Neuronal stem cell (in vitro differentiated cells): ENCODE measurements around the gene MRGPRF.

Experiments
- DNase-seq: peaks from one replicate; pipeline ENCODE4 v3.0.0-alpha.2; 2013; ENCODE audit warnings: low spot score
- H2AFZ ChIP-seq: one replicate; pipeline ENCODE4 v1.6.1; 2013; ENCODE audit warnings: mild to moderate bottlenecking, low read length, inconsistent platforms
- H2AK5ac ChIP-seq: 2 replicates; pipeline ENCODE4 v1.6.1; 2013; ENCODE audit warnings: low read depth, mild to moderate bottlenecking, inconsistent platforms, low read length, moderate library complexity, mixed read lengths
- H2BK120ac ChIP-seq: 2 replicates; pipeline ENCODE4 v1.6.1; 2013; ENCODE audit warnings: low read depth, mild to moderate bottlenecking, inconsistent platforms, low read length, moderate library complexity, mixed read lengths
- H2BK12ac ChIP-seq: one replicate; pipeline ENCODE4 v1.6.1; 2013; ENCODE audit warnings: low read length, inconsistent platforms
- H2BK15ac ChIP-seq: 2 replicates; pipeline ENCODE4 v1.6.1; 2013; ENCODE audit warnings: mild to moderate bottlenecking, low read length, inconsistent platforms, mixed read lengths
- H2BK5ac ChIP-seq: one replicate; pipeline ENCODE4 v1.6.1; 2013; ENCODE audit warnings: inconsistent platforms, mild to moderate bottlenecking, low read length, moderate library complexity
- H3K14ac ChIP-seq: one replicate; pipeline ENCODE4 v1.6.1; 2013; ENCODE audit warnings: low read length, inconsistent platforms
- H3K18ac ChIP-seq: 2 replicates; pipeline ENCODE4 v1.6.1; 2013; ENCODE audit warnings: low read length, inconsistent platforms
- H3K23ac ChIP-seq: 2 replicates; pipeline ENCODE4 v1.6.1; 2013; ENCODE audit warnings: low read depth, mild to moderate bottlenecking, mixed read lengths, low read length, inconsistent platforms; ENCODE audit not compliant: poor library complexity
- H3K27ac ChIP-seq: replicated peaks from 3 replicates; pipeline ENCODE4 v1.5.1; 2013; ENCODE audit warnings: low read length, inconsistent platforms
- H3K27me3 ChIP-seq, 3 experiments: 2 replicates each; pipeline ENCODE4 v1.6.1; 2013; ENCODE audit warnings: low read length in 3 of 3, mild to moderate bottlenecking in 2 of 3, inconsistent platforms in 1 of 3, low read depth in 1 of 3, mixed read lengths in 1 of 3, moderate library complexity in 1 of 3; ENCODE audit not compliant: control insufficient read depth in 3 of 3, insufficient read depth in 3 of 3
- H3K36me3 ChIP-seq, 2 donors: replicated peaks in 1 of 2; 2 replicates each; pipeline ENCODE4 v1.6.1; 2013; ENCODE audit warnings: low read length in 2 of 2; ENCODE audit not compliant: control insufficient read depth in 2 of 2, insufficient read depth in 2 of 2
- H3K4ac ChIP-seq: 2 replicates; pipeline ENCODE4 v1.6.1; 2013; ENCODE audit warnings: inconsistent platforms, mild to moderate bottlenecking, low read length, moderate library complexity
- H3K4me1 ChIP-seq, 2 donors: 1 replicate in 1 of 2; 2 replicates in 1 of 2; pipeline ENCODE4 v1.6.1; 2013; ENCODE audit warnings: low read length in 2 of 2, low read depth in 1 of 2; ENCODE audit not compliant: control insufficient read depth in 2 of 2, insufficient read depth in 1 of 2
- H3K4me2 ChIP-seq: one replicate; pipeline ENCODE4 v1.6.1; 2013; ENCODE audit warnings: mild to moderate bottlenecking, low read length, inconsistent platforms; ENCODE audit not compliant: insufficient read depth, poor library complexity, severe bottlenecking
- H3K4me3 ChIP-seq, 2 donors: 2 replicates each; pipeline ENCODE4 v1.5.1; 2013; ENCODE audit warnings: low read length in 2 of 2, mild to moderate bottlenecking in 2 of 2, inconsistent platforms in 1 of 2, moderate library complexity in 1 of 2
- H3K79me1 ChIP-seq: one replicate; pipeline ENCODE4 v1.6.1; 2013; ENCODE audit warnings: low read depth, mild to moderate bottlenecking, inconsistent platforms, low read length, moderate library complexity
- H3K9ac ChIP-seq: one replicate; pipeline ENCODE4 v1.6.1; 2013; ENCODE audit warnings: mild to moderate bottlenecking, low read depth, low read length, inconsistent platforms; ENCODE audit not compliant: poor library complexity
- H3K9me3 ChIP-seq, 2 donors: replicated peaks in 1 of 2; 2 replicates each; pipeline versions ENCODE3 to v1.6.1; 2013; ENCODE audit warnings: low read length in 2 of 2, mild to moderate bottlenecking in 2 of 2, inconsistent platforms in 1 of 2, low read depth in 1 of 2, mixed read lengths in 1 of 2, moderate library complexity in 1 of 2; ENCODE audit not compliant: control insufficient read depth in 2 of 2, insufficient read depth in 1 of 2
- H4K8ac ChIP-seq: one replicate; pipeline ENCODE4 v1.6.1; 2013; ENCODE audit warnings: low read depth, mild to moderate bottlenecking, inconsistent platforms, low read length, moderate library complexity
- H4K91ac ChIP-seq: one replicate; pipeline ENCODE4 v1.6.1; 2013; ENCODE audit warnings: low read length, low read depth, mild to moderate bottlenecking, inconsistent platforms; ENCODE audit not compliant: poor library complexity
- WGBS, 2 donors: extraction: QIAGEN DNeasy Blood & Tissue Kit; methylation state at CpG; one replicate each; pipeline ENCODE4 v1.1.7; 2013; ENCODE audit warnings: missing lambda C conversion rate in 2 of 2, mixed read lengths in 1 of 2; ENCODE audit not compliant: insufficient read length in 2 of 2, insufficient replicate concordance in 1 of 2; ENCODE audit errors: extremely low coverage in 2 of 2; 5-methylcytosine and 5-hydroxymethylcytosine counted together

MRGPRF gene

DNA sequence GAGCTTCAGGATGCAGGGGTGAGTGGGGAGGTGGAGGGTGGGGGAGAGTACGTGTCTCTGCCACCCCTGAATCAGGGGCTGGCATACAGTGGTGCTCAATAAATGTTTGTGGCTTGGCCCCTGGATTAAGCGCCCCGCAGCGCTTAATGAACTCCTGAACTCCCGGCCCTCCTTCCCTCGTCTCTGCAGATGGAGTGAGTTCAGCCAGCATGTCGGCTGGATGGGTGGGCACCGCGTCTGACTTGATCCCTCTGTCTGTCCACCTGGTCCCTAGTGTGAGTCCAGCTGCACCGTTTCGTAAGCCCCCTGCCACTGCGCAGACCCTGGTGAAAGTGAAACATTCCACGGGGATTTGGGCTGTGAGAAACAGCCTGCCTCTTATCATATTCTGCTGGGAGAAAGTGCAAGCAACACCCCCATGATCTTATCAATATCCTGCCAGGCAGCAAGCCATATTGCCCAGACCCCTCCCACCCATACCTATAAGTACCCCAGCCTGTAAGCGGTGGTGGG is 20.2 kb downstream of the MRGPRF start:
- no peak overlapping the region for H3K4me3 ChIP-seq
- H2BK12ac ChIP-seq, result no peak overlapping the region
- no peaks in the 10 kb centered on the region for H3K9me3 ChIP-seq
- no peak overlapping the region for H2AFZ ChIP-seq
- no peak overlapping the region for H2AK5ac ChIP-seq
- H3K14ac ChIP-seq, result no peak overlapping the region
- H3K27me3 ChIP-seq, result peaks cover 0 to 35% (median 0%) of the 10 kb centered on the region in 3 experiments
- H2BK120ac ChIP-seq, result no peak overlapping the region
- no peaks in the 10 kb centered on the region for H3K4me1 ChIP-seq
- H3K18ac ChIP-seq, result no peak overlapping the region
- DNase-seq, result no peak
- no peak overlapping the region for H4K8ac ChIP-seq
- H3K23ac ChIP-seq, result no peak overlapping the region
- H3K4ac ChIP-seq, result no peak overlapping the region
- WGBS, 2 donors, result no CpG with 5 or more reads among the region's 14 CpGs
- H3K27ac ChIP-seq, result no peak overlapping the region
- H3K79me1 ChIP-seq, result no peaks in the 10 kb centered on the region
- H3K4me2 ChIP-seq, result no peak overlapping the region
- no peak overlapping the region for H2BK5ac ChIP-seq
- H3K9ac ChIP-seq, result no peak overlapping the region
- no peaks in the 10 kb centered on the region for H3K36me3 ChIP-seq
- H2BK15ac ChIP-seq, result no peak overlapping the region
- no peak overlapping the region for H4K91ac ChIP-seq

DNA sequence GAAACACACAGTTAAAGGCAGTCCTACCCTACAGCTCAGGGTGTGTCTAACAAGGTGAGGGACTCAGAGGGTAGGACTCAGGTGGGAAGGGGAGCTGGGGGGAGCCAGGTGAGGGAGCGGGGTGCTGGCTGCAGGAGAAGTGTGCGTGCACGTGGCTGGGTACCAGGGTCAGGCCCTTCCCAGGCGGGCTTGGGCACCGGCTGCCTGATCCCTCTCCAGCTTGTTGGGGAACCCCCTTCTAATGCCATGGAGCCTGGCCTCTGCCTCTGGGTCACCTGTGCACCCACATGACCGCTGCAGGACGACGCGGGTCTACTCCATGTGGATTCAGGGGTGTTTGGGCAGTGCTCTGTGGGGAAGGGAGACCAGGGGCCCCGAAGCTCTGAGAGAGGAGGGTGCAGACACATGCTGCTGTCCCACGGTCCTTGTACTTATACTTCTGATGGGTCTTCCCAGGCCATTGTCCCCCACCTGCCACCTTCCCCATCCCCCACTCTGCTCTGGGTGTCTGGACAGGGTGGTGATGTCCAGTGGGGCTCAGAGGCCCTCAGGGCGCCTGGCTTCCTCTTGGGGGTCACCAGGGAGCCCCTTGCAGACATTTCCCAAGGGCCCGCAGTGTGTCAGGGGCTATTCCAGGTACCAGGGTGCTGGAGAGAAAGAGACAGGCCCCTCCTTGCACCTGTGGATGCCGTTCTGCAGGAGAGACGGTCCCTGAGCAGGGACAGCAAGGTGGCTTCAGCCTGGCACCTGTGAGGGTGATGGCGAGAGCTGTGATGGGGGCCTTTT is 21.9 kb downstream of the MRGPRF start:
- Histone ChIP-seq H3K4ac (no peak overlapping the region), H3K18ac (peak overlapping the region; percentile 48), H2BK5ac (no peak overlapping the region), H3K9ac (no peak overlapping the region), H3K36me3 (no peaks in the 10 kb centered on the region), H2BK12ac (no peak overlapping the region), H4K91ac (no peak overlapping the region), H2BK15ac (no peak overlapping the region), H2AK5ac (peak overlapping the region; percentile 62), H3K79me1 (no peaks in the 10 kb centered on the region), H2BK120ac (no peak overlapping the region), H3K14ac (no peak overlapping the region), H3K9me3 (no peaks in the 10 kb centered on the region), H3K23ac (peak overlapping the region; percentile 91), H3K27ac (no peak overlapping the region), H3K27me3 (peaks cover 0 to 33% (median 0%) of the 10 kb centered on the region in 3 experiments), H3K4me3 (no peak overlapping the region), H2AFZ (no peak overlapping the region), H4K8ac (no peak overlapping the region), H3K4me1 (no peaks in the 10 kb centered on the region), H3K4me2 (no peak overlapping the region)
- no peak for DNase-seq
- no CpG with 5 or more reads among the region's 16 CpGs for WGBS, 2 donors

DNA sequence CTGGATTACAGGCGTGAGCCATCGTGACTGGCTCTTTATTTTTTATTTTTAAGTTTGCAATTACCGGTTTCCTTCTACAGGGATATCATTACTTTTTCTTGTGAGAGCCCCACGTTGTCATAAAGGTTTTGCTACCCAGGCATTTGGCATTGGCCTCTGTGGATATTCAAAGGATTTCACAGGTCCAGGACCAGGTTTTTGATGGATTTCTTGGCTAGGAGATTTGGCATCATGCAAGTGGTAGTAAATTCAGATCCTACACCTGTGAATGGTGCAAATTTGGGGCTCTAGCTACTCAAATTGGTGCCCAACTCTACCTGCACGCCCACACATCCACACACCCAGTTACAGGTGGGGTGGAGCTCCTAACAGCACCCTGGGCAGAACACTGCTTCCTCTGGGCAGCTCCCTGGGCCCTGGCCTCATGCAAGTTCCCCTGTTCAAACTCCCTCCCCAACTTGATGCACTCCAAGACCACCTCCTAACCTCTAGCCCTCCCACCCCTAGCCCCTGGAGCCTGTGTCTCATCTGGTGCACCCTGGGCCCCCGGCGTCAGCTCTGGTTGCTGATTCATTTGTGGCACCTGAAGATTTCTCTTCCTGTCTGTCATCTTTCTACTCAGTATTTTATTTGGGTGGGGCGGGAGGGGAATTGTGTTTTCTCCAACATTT is 23.0 kb downstream of the MRGPRF start:
- Histone ChIP-seq H3K18ac (no peak overlapping the region), H2BK12ac (no peak overlapping the region), H3K9me3 (no peaks in the 10 kb centered on the region), H3K9ac (no peak overlapping the region), H3K4ac (no peak overlapping the region), H3K14ac (no peak overlapping the region), H4K8ac (no peak overlapping the region), H3K27ac (no peak overlapping the region), H3K36me3 (no peaks in the 10 kb centered on the region), H2BK15ac (peak overlapping the region; percentile 75), H3K4me3 (no peak overlapping the region), H2BK120ac (no peak overlapping the region), H2BK5ac (no peak overlapping the region), H2AK5ac (no peak overlapping the region), H2AFZ (no peak overlapping the region), H3K4me1 (no peaks in the 10 kb centered on the region), H3K4me2 (no peak overlapping the region), H4K91ac (no peak overlapping the region), H3K23ac (peak overlapping the region; percentile 43), H3K79me1 (no peaks in the 10 kb centered on the region), H3K27me3 (peaks cover 0 to 33% (median 0%) of the 10 kb centered on the region in 3 experiments)
- WGBS, 2 donors, result no CpG with 5 or more reads among the region's 8 CpGs
- DNase-seq, result no peak

DNA sequence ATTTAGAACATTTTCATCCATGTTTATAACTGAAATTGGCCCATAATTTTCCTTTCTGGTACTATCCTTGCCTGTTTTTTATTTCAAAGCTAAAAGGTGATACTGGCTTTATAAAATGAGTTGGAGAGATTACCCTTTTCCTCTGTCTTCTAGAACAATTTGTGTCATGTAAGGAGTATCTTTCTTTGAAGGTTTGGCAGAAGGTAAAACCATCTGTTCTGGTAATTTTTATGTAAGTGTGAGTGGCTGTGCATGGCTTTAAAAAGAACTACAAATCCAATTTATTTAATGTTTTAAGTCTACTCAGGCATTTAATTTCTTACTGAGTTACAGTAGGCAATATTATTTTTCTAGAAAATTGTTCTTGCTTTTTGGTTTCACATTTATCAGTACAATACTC is 24.6 kb downstream of the MRGPRF start:
- no peaks in the 10 kb centered on the region for H3K9me3 ChIP-seq

More for the DNA sequence above, 24.6 kb downstream of the MRGPRF start:
- Histone ChIP-seq H3K14ac (no peak overlapping the region), H3K27ac (no peak overlapping the region), H2BK12ac (no peak overlapping the region), H4K91ac (no peak overlapping the region), H3K79me1 (no peaks in the 10 kb centered on the region), H2BK5ac (no peak overlapping the region), H3K23ac (no peak overlapping the region), H3K4me2 (no peak overlapping the region), H3K18ac (no peak overlapping the region), H3K27me3 (peaks cover 0 to 23% (median 0%) of the 10 kb centered on the region in 3 experiments), H3K36me3 (no peaks in the 10 kb centered on the region), H3K4me1 (no peaks in the 10 kb centered on the region), H3K4ac (no peak overlapping the region), H3K4me3 (no peak overlapping the region), H2BK15ac (no peak overlapping the region), H4K8ac (no peak overlapping the region), H2AFZ (no peak overlapping the region), H3K9ac (no peak overlapping the region), H2BK120ac (no peak overlapping the region), H2AK5ac (no peak overlapping the region)
- DNase-seq, result no peak
